Glomerular visceral epithelial cell (primary cell): Measurements from ENCODE around the gene TAS2R60.
"Not testable (repeated sequence)": the region's sequence is repeated elsewhere in the genome, so short reads cannot be mapped to it uniquely, and the experiment has no call there.

Source experiments
- DNase-seq: peaks from one replicate; pipeline ENCODE4 v3.0.0-alpha.2; 2016; ENCODE audit errors: extremely low spot score

TAS2R60 gene

GRCh38 chr7:143444063-143444782 is 970 bp downstream of the TAS2R60 start:
- DNase-seq, result no peak

- DNase-seq, result no peak
Observed at GRCh38 chr7:143444785-143445184, 1.5 kb downstream of the TAS2R60 start.

- no peak for DNase-seq
Observed at GRCh38 chr7:143447466-143447865, 4.2 kb downstream of the TAS2R60 start.

- no peak for DNase-seq
Observed at GRCh38 chr7:143448429-143448828, 5.2 kb downstream of the TAS2R60 start.

GRCh38 chr7:143449793-143450192 is 6.5 kb downstream of the TAS2R60 start:
- DNase-seq, result no peak

- DNase-seq, result no peak
Observed at GRCh38 chr7:143451122-143451521, 7.9 kb downstream of the TAS2R60 start.

GRCh38 chr7:143451746-143452145 is 8.5 kb downstream of the TAS2R60 start:
- DNase-seq, result no peak

GRCh38 chr7:143452495-143452894 is 9.2 kb downstream of the TAS2R60 start:
- no peak for DNase-seq

GRCh38 chr7:143454091-143454680 is 10.9 kb downstream of the TAS2R60 start:
- no peak for DNase-seq

- DNase-seq, result no peak
Observed at GRCh38 chr7:143455491-143455890, 12.2 kb downstream of the TAS2R60 start.

- no peak for DNase-seq
Observed at GRCh38 chr7:143455942-143456341, 12.7 kb downstream of the TAS2R60 start.

- DNase-seq, result no peak
Observed at GRCh38 chr7:143456992-143457793, 13.9 kb downstream of the TAS2R60 start.

GRCh38 chr7:143458263-143458662 is 15.0 kb downstream of the TAS2R60 start:
- DNase-seq, result no peak

GRCh38 chr7:143458681-143459080 is 15.4 kb downstream of the TAS2R60 start:
- DNase-seq, result no peak

GRCh38 chr7:143459359-143459758 is 16.1 kb downstream of the TAS2R60 start:
- no peak for DNase-seq

GRCh38 chr7:143460271-143460979 is 17.2 kb downstream of the TAS2R60 start:
- no peak for DNase-seq

GRCh38 chr7:143462045-143462444 is 18.8 kb downstream of the TAS2R60 start:
- no peak for DNase-seq

- DNase-seq, result no peak
Observed at GRCh38 chr7:143463556-143463955, 20.3 kb downstream of the TAS2R60 start.

GRCh38 chr7:143463957-143464356 is 20.7 kb downstream of the TAS2R60 start:
- DNase-seq, result no peak

GRCh38 chr7:143467724-143468123 is 24.5 kb downstream of the TAS2R60 start:
- DNase-seq, result no peak

- not testable (repeated sequence) for DNase-seq
Observed at GRCh38 chr7:143472071-143472689, 28.9 kb downstream of the TAS2R60 start.
